ENCODE measurements around the gene RPTOR. TPM values are rescaled to one million over a fixed set of nuclear protein-coding genes. Genes with fewer than 3 reads are reported as not detected.

Gene RPTOR
- total RNA-seq, 1 donor from 2014 or later, result 32.0 TPM

GRCh38 chr17:80997424-80998117 lies 452.9 kb downstream of the RPTOR start:
- no peaks in the 10 kb centered on the region for H3K9me3 ChIP-seq (ENCODE audit: insufficient read depth, low read depth, low read length)
- peaks cover 26% of the 10 kb centered on the region for H3K4me1 ChIP-seq (ENCODE audit: insufficient read depth, low read length)
- H3K4me3 ChIP-seq (ENCODE audit: insufficient read depth, low read depth, low read length), result no peak overlapping the region
- H3K9ac ChIP-seq (ENCODE audit: low read length), result peak overlapping the region; percentile 41
- Mint-ChIP-seq H3K9me3 (ENCODE audit: unreplicated experiment) (no peaks in the 10 kb centered on the region), H3K27me3 (ENCODE audit: low read depth, unreplicated experiment) (peaks cover 10% of the 10 kb centered on the region), H3K4me1 (ENCODE audit: low read depth, unreplicated experiment) (peaks cover 3% of the 10 kb centered on the region), H3K4me3 (ENCODE audit: unreplicated experiment) (no peak overlapping the region), H3K27ac (ENCODE audit: unreplicated experiment) (no peak overlapping the region), H3K36me3 (ENCODE audit: low read depth, unreplicated experiment) (peaks cover 8% of the 10 kb centered on the region)
- TF ChIP-seq CTCF (IDR thresholded peaks at IDR 0.05; ENCODE audit: insufficient read depth, low read depth, low read length), result no peak
- no peak for TF ChIP-seq EZH2 (IDR thresholded peaks at IDR 0.05; ENCODE audit: insufficient read depth, low read length)
- H3K27me3 ChIP-seq (ENCODE audit: insufficient read depth, low read length), result no peaks in the 10 kb centered on the region
- H2AFZ ChIP-seq (ENCODE audit: low read depth, low read length), result no peak overlapping the region
- peaks cover 10% of the 10 kb centered on the region for H4K20me1 ChIP-seq (ENCODE audit: insufficient read depth, low read length)
- peak overlapping the region; percentile 50 for H3K4me2 ChIP-seq (ENCODE audit: low read length)
- peak overlapping the region; percentile 53 for H3K27ac ChIP-seq (ENCODE audit: low read depth, low read length)
- peak; percentile 55 for DNase-seq (ENCODE audit: low read depth)
- no peaks in the 10 kb centered on the region for H3K36me3 ChIP-seq (ENCODE audit: insufficient read depth, low read length)
- H3K79me2 ChIP-seq (ENCODE audit: insufficient read depth, low read length), result peaks cover 11% of the 10 kb centered on the region
- FAIRE-seq, result no peak

DNA sequence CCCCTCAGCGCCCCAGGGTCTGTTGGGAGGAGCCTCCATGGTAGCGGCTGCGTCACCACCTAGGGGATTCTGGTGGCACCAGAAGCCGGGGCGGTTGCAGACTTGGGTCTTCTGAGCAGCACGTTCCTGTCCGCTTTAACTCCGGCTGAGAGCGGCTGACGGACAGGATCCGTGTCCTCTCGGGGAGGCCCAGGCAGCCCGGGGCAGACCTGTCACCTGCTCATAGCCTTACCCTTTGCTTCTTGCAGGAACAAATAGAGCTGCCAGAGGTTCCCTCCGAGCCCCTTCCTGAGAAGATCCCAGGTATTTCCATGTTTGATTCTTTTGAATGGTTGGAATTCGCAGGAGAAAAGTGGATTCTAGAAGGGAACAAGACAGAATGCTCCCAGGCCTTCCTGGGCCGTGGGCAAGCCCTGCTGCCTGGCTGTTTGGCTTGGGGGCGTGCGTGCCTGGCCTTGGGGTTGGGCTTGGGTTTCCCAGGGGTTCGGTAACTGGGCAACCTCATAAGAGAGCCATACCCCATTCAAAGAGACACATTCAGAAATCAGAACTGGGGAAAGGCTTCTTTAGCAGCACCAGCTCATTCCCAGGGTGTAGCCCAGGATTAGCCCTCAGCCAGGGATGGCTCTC lies 453.6 kb downstream of the RPTOR start:
- TF ChIP-seq EZH2 (IDR thresholded peaks at IDR 0.05; ENCODE audit: insufficient read depth, low read length) (no peak), CTCF (IDR thresholded peaks at IDR 0.05; ENCODE audit: insufficient read depth, low read depth, low read length) (no peak)
- Histone ChIP-seq H3K79me2 (ENCODE audit: insufficient read depth, low read length) (peaks cover 4% of the 10 kb centered on the region), H2AFZ (ENCODE audit: low read depth, low read length) (no peak overlapping the region), H3K9ac (ENCODE audit: low read length) (no peak overlapping the region), H3K9me3 (ENCODE audit: insufficient read depth, low read depth, low read length) (no peaks in the 10 kb centered on the region), H3K27ac (ENCODE audit: low read depth, low read length) (no peak overlapping the region), H3K4me3 (ENCODE audit: insufficient read depth, low read depth, low read length) (no peak overlapping the region), H3K4me2 (ENCODE audit: low read length) (no peak overlapping the region), H4K20me1 (ENCODE audit: insufficient read depth, low read length) (peaks cover 9% of the 10 kb centered on the region), H3K27me3 (ENCODE audit: insufficient read depth, low read length) (peaks cover under 1% of the 10 kb centered on the region), H3K36me3 (ENCODE audit: insufficient read depth, low read length) (no peaks in the 10 kb centered on the region), H3K4me1 (ENCODE audit: insufficient read depth, low read length) (peaks cover 24% of the 10 kb centered on the region)
- Mint-ChIP-seq H3K27ac (ENCODE audit: unreplicated experiment) (no peak overlapping the region), H3K4me3 (ENCODE audit: unreplicated experiment) (no peak overlapping the region), H3K27me3 (ENCODE audit: low read depth, unreplicated experiment) (peaks cover 14% of the 10 kb centered on the region), H3K36me3 (ENCODE audit: low read depth, unreplicated experiment) (peaks cover 8% of the 10 kb centered on the region), H3K4me1 (ENCODE audit: low read depth, unreplicated experiment) (no peaks in the 10 kb centered on the region), H3K9me3 (ENCODE audit: unreplicated experiment) (no peaks in the 10 kb centered on the region)
- DNase-seq (ENCODE audit: low read depth) (no peak), FAIRE-seq (no peak)
